ENCODE data around the gene HP.
"Not testable (repeated sequence)": the region's sequence is repeated elsewhere in the genome, so short reads cannot be mapped to it uniquely, and the experiment has no call there.

The HP gene

DNA sequence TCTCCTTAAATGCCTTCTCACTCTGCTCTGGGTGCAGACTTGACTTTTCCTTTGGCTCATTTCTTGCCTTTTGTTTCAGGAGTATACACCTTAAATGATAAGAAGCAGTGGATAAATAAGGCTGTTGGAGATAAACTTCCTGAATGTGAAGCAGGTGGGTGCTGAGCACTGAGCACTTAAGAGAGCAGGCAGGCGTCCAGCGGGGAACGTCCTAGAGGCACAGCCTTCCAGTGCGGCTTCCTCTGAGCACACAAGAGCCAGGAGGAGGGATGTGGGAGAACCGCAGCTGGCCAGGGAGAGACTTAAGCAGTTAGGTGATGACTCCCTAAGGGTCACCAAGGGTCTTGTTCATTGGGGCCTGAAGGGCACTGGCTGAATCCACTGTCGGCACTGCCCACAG, 3.0 kb downstream of the HP start:
- not testable (repeated sequence) for H3K36me3 Mint-ChIP-seq (ENCODE audit: low read depth); H3K9me3 Mint-ChIP-seq; H3K4me1 Mint-ChIP-seq (ENCODE audit: low read depth); DNase-seq; H3K4me3 Mint-ChIP-seq; H3K27me3 Mint-ChIP-seq; H3K27ac Mint-ChIP-seq

DNA sequence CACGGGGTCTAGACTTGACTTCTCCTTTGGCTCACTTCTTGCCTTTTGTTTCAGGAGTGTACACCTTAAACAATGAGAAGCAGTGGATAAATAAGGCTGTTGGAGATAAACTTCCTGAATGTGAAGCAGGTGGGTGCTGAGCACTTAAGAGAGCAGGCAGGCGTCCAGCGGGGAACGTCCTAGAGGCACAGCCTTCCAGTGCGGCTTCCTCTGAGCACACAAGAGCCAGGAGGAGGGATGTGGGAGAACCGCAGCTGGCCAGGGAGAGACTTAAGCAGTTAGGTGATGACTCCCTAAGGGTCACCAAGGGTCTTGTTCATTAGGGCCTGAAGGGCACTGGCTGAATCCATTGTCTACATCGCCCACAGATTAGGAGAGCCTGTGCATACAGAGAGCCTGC, 4.8 kb downstream of the HP start:
- not testable (repeated sequence) for H3K36me3 Mint-ChIP-seq (ENCODE audit: low read depth); H3K27ac Mint-ChIP-seq; H3K27me3 Mint-ChIP-seq; H3K4me1 Mint-ChIP-seq (ENCODE audit: low read depth); DNase-seq; H3K9me3 Mint-ChIP-seq; H3K4me3 Mint-ChIP-seq

DNA sequence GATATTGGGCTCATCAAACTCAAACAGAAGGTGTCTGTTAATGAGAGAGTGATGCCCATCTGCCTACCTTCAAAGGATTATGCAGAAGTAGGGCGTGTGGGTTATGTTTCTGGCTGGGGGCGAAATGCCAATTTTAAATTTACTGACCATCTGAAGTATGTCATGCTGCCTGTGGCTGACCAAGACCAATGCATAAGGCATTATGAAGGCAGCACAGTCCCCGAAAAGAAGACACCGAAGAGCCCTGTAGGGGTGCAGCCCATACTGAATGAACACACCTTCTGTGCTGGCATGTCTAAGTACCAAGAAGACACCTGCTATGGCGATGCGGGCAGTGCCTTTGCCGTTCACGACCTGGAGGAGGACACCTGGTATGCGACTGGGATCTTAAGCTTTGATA, 6.1 kb downstream of the HP start:
- Mint-ChIP-seq H3K27me3 (no peaks in the 10 kb centered on the region), H3K27ac (no peak overlapping the region), H3K4me1 (ENCODE audit: low read depth) (no peaks in the 10 kb centered on the region), H3K36me3 (ENCODE audit: low read depth) (no peaks in the 10 kb centered on the region), H3K9me3 (no peaks in the 10 kb centered on the region), H3K4me3 (no peak overlapping the region)
- no peak for DNase-seq

DNA sequence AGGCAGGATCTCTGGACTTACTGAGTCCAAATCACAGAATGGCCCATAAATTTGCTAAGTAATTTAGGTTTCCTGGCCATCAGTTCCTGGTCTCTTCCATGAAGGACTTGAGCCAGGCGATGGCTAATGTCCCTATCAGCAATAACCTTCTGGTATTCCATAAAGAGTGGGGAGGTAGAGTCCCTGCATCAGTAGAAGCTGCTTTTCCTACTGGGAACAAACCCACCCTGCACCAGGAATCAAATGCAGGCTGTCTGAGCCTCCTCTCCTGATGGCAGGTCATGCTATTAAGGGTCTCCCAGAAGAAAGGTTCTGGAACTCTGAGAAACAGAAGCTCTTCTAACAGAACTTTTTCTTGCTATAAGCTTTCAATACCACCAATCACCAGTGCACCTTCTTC, 7.3 kb downstream of the HP start:
- no peaks in the 10 kb centered on the region for H3K4me1 Mint-ChIP-seq (ENCODE audit: low read depth)
- H3K9me3 Mint-ChIP-seq = no peaks in the 10 kb centered on the region
- H3K27me3 Mint-ChIP-seq = no peaks in the 10 kb centered on the region

DNA sequence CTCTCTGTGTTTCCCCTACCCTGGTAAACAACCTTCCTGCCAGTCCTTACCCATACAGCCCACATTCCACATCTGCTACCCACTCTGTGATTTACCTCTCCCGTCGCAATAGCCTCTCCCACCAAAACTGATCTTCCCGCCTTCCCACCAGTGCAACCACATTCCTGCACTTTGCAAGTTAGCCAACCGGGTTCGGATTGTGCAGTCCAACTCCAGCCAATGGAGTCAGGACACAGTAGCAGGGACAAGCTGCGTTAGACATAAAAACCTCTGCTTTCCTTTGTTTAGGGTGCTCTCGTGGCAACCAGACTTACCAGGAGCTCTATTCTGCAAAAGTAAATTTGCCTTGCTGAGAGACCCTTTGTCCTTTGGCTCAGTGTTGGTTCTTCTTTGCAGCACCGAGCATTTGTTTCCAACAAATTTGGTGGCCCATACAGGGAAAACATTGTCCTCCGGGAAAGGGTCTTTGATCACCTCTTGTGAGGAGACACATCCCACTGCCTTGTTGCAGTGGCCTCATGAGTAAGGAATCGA, 10.1 kb downstream of the HP start:
- H3K36me3 Mint-ChIP-seq (ENCODE audit: low read depth) = no peaks in the 10 kb centered on the region
- H3K27me3 Mint-ChIP-seq = no peaks in the 10 kb centered on the region
- no peak overlapping the region for H3K27ac Mint-ChIP-seq
- H3K4me3 Mint-ChIP-seq = no peak overlapping the region
- H3K4me1 Mint-ChIP-seq (ENCODE audit: low read depth) = no peaks in the 10 kb centered on the region
- no peak for DNase-seq
- H3K9me3 Mint-ChIP-seq = no peaks in the 10 kb centered on the region

More for the DNA sequence above, 7.3 kb downstream of the HP start:
- H3K36me3 Mint-ChIP-seq (ENCODE audit: low read depth) = no peaks in the 10 kb centered on the region
- DNase-seq = no peak
- H3K4me3 Mint-ChIP-seq = no peak overlapping the region
- H3K27ac Mint-ChIP-seq = no peak overlapping the region

DNA sequence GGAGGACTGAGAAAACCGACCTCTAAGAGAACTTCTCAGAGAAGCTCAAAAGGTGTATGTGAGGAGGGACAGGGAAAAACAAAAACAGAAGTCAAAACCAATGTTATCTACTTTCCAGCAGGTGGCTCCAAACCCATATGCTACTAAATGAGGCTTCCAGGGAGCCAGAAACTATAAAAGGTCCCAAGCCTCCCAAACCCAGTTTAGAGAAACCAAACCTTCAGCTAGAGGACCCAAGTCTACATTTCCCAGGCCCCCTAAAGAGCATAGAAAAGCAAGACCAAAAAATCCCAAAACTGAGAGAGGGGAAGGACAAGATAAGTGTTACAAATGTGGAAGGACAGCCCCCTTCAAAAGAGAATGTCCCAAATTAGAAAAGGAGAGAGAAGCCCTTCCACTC, 12.4 kb downstream of the HP start:
- Mint-ChIP-seq H3K4me1 (ENCODE audit: low read depth) (no peaks in the 10 kb centered on the region), H3K27me3 (no peaks in the 10 kb centered on the region), H3K9me3 (no peaks in the 10 kb centered on the region), H3K27ac (no peak overlapping the region), H3K4me3 (no peak overlapping the region), H3K36me3 (ENCODE audit: low read depth) (no peaks in the 10 kb centered on the region)
- no peak for DNase-seq

DNA sequence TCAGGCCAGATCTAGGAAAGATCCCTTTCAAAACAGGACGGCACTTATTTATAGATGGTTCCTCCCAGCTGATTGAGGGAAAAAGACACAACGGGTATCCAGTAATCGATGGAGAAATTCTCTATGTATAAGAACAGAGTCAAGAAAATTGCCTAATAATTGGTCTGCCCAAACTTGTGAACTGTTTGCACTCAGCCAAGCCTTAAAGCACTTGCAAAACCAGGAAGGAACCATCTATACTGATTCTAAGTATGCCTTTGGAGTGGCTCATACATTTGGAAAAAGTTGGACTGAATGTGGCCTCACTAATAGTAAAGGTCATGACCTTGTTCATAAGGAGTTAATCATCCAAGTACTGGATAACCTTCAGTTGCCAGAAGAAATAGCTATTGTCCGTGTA, 14.6 kb downstream of the HP start:
- no peaks in the 10 kb centered on the region for H3K9me3 Mint-ChIP-seq
- no peak for DNase-seq
- no peaks in the 10 kb centered on the region for H3K4me1 Mint-ChIP-seq (ENCODE audit: low read depth)
- no peak overlapping the region for H3K4me3 Mint-ChIP-seq
- no peak overlapping the region for H3K27ac Mint-ChIP-seq
- H3K36me3 Mint-ChIP-seq (ENCODE audit: low read depth) = no peaks in the 10 kb centered on the region
- no peaks in the 10 kb centered on the region for H3K27me3 Mint-ChIP-seq

DNA sequence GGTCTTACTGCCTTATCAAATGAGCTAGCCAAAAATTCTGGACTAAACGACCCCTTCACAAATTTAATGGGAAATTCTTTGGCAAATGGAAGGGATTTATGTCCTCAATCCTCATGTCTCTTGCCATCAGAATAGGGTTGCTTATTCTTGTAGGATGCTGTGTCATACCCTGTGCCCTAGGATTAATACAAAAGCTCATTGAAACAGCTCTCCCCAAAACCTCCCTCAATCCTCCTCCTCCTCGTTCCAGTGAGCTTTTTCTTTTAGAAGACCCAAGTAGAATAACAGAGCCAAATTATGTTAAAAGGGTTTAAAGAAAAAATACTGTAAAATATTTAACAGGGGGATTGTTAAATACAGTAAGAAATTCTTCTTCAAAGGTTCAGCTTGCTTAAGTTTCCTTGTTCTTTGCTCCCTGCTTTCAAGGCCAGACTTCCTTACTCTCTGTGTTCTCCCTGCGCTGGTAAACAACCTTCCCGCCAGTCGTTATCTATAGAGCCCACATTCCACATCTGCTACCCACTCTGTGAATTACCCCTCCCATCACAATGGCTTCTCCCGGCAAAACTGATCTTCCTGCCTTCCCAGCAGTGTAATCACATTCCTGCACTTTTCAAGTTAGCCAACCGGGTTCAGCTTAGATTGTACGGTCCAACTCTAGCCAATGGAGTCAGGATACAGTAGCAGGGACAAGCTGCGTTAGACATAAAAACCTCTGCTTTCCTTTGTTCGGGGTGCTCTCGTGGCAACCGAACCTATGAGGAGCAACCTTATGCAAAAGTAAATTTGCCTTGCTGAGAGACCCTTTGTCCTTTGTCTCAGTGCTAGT, 18.4 kb downstream of the HP start:
- no peak for DNase-seq
- Mint-ChIP-seq H3K27me3 (no peaks in the 10 kb centered on the region), H3K27ac (no peak overlapping the region), H3K4me1 (ENCODE audit: low read depth) (no peaks in the 10 kb centered on the region), H3K36me3 (ENCODE audit: low read depth) (peaks cover 3% of the 10 kb centered on the region), H3K4me3 (no peak overlapping the region), H3K9me3 (no peaks in the 10 kb centered on the region)

DNA sequence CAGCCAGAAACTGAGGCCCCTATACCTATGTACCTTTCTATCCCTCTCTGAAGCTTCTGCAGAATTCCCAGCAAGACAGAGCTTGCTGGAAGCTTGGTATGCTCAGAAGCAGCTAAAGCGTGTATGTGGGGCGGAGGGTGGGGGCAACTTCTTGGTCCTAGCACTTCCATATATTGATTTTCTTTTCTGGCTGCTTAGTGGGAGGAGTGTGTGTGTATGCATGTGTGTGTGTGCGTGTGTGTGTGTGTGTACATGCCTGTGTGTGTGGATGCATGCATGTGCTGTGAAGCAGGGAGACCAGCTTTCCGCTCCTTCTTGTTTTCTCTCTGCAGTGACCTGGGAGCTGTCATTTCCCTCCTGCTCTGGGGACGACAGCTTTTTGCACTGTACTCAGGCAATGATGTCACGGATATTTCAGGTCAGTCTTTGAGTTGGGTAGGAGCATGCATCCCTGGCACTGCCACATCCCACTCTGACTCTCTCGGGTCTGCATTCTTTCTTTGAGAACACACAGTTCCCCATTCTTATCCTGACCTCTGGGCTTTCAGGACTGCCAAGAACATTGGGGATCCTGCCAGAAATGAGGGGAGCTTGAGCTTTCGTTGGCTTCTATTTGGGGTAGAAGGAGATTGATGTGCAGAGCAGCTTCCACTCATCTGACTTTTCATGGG, 19.4 kb downstream of the HP start:
- H3K4me3 Mint-ChIP-seq = no peak overlapping the region
- H3K4me1 Mint-ChIP-seq (ENCODE audit: low read depth) = no peaks in the 10 kb centered on the region

DNA sequence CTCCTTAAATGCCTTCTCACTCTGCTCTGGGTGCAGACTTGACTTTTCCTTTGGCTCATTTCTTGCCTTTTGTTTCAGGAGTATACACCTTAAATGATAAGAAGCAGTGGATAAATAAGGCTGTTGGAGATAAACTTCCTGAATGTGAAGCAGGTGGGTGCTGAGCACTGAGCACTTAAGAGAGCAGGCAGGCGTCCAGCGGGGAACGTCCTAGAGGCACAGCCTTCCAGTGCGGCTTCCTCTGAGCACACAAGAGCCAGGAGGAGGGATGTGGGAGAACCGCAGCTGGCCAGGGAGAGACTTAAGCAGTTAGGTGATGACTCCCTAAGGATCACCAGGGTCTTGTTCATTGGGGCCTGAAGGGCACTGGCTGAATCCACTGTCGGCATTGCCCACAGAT, 20.8 kb downstream of the HP start:
- not testable (repeated sequence) for H3K9me3 Mint-ChIP-seq; H3K27me3 Mint-ChIP-seq; H3K4me1 Mint-ChIP-seq (ENCODE audit: low read depth); H3K4me3 Mint-ChIP-seq; H3K27ac Mint-ChIP-seq; DNase-seq
- peaks cover 10% of the 10 kb centered on the region for H3K36me3 Mint-ChIP-seq (ENCODE audit: low read depth)

More for the DNA sequence above, 19.4 kb downstream of the HP start:
- DNase-seq = no peak
- Mint-ChIP-seq H3K27ac (no peak overlapping the region), H3K36me3 (ENCODE audit: low read depth) (peaks cover 10% of the 10 kb centered on the region), H3K9me3 (no peaks in the 10 kb centered on the region), H3K27me3 (no peaks in the 10 kb centered on the region)

DNA sequence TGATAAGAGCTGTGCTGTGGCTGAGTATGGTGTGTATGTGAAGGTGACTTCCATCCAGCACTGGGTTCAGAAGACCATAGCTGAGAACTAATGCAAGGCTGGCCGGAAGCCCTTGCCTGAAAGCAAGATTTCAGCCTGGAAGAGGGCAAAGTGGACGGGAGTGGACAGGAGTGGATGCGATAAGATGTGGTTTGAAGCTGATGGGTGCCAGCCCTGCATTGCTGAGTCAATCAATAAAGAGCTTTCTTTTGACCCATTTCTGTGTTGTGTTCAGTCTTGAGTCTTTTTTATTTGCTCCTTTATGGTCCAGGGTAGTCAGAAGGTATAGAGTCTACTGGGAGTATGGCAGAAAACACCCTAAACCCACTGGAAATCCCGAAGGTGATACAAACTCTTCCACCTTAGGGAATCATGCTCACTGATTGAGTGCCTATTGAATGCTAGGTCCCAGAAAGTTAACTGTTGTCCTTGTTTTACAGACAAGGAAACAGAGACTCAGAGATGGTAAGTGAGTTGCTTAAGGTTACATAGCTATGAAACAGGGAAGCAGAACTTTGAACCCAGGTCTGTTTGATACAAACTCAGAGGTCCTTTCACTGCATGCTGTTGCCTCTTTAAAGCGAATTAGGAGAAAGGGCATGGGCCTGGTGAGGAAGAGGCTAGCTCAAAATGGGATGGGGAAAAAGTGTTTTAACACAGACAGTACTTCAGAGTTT, 22.8 kb downstream of the HP start:
- not testable (repeated sequence) for H3K4me3 Mint-ChIP-seq; H3K4me1 Mint-ChIP-seq (ENCODE audit: low read depth); H3K27me3 Mint-ChIP-seq; H3K27ac Mint-ChIP-seq; DNase-seq; H3K9me3 Mint-ChIP-seq
- H3K36me3 Mint-ChIP-seq (ENCODE audit: low read depth) = peaks cover 10% of the 10 kb centered on the region

DNA sequence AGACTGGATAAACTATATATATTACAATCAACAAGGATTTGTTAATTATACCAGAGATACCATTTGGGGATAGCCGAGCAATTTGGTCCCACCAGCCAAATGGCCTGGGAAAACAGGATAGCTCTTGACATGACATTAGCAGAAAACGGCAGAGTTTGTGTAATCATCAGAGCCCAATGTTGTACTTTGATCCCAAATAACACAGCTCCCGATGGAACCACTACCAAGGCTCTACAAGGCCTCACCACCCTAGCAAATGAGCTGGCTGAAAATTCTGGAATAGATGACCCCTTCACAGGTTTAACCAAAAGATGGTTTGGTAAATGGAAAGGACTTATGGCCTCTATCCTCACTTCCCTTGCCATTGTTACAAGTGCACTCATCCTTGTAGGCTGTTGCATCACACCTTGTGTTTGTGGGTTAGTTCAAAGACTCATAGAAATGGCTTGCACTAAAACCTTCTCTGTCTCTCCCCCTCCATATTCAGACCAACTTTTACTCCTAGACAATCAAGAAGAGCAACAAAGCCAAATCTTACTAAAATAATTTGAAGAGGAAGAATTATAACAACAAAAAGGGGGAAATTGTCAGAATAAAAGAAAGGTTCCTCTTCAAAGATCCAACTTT, 29.6 kb downstream of the HP start:
- Mint-ChIP-seq H3K27ac (no peak overlapping the region), H3K9me3 (peaks cover 9% of the 10 kb centered on the region), H3K4me1 (ENCODE audit: low read depth) (no peaks in the 10 kb centered on the region), H3K27me3 (no peaks in the 10 kb centered on the region), H3K36me3 (ENCODE audit: low read depth) (peaks cover 56% of the 10 kb centered on the region), H3K4me3 (no peak overlapping the region)
- DNase-seq = no peak

DNA sequence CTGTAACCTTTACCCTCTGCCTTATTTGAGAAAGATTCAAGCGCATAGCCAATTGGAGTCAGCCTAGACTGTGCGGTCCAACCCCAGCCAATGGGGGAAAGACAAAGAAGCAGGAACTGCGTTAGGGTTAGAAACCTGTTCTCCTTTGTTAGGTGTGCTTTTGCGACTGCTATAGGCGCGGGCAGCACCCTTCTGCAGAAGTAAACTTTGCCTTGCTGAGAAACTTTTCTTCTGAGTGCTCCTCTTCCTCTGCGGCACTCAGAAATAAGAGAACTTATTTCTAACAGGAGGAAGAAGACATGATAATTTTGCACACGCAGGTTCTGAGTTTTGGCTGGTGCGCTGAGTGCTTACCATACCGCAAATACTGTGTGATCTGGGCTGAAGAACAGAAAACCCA, 30.1 kb downstream of the HP start:
- Mint-ChIP-seq H3K4me3 (no peak overlapping the region), H3K36me3 (ENCODE audit: low read depth) (peaks cover 62% of the 10 kb centered on the region), H3K4me1 (ENCODE audit: low read depth) (no peaks in the 10 kb centered on the region)

DNA sequence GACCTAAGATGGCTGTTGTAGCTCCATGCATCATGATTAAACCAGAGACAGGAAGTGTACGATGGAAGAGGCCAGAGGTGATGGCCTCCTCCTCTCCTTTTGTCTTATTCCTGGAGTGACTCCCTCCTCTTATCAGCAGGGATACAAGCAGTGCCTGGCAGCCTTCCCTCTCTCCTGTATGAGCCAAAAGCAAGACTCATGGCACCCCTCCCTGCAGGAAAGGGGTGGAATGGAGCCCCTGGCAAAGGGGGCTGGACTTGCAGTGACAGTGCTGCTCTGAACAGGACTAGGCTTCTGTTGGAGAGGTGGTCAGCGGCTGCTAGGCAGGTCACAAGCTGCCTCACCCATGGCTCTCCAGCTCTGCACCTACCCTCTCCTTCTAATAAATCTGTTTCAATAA, 30.7 kb downstream of the HP start:
- no peak for DNase-seq
- Mint-ChIP-seq H3K36me3 (ENCODE audit: low read depth) (peaks cover 67% of the 10 kb centered on the region), H3K4me1 (ENCODE audit: low read depth) (no peaks in the 10 kb centered on the region), H3K27me3 (no peaks in the 10 kb centered on the region), H3K27ac (no peak overlapping the region), H3K4me3 (no peak overlapping the region), H3K9me3 (peaks cover 9% of the 10 kb centered on the region)

More for the DNA sequence above, 30.1 kb downstream of the HP start:
- Mint-ChIP-seq H3K9me3 (peaks cover 9% of the 10 kb centered on the region), H3K27me3 (no peaks in the 10 kb centered on the region), H3K27ac (no peak overlapping the region)
- DNase-seq = no peak
